HG02943 (cell line): ENCODE results near the gene ZFP90.
A peak's percentile ranks its signal among the peaks of the same experiment; 100 is the strongest.
"Not testable (repeated sequence)": the region's sequence is repeated elsewhere in the genome, so short reads cannot be mapped to it uniquely, and the experiment has no call there.

Experiments
- ATAC-seq: cut with Tn5 transposase; IDR thresholded peaks from one replicate; pipeline ENCODE4 v1.9.1; 2021; ENCODE audit warnings: mild to moderate bottlenecking, low read depth, moderate library complexity; ENCODE audit not compliant: unreplicated experiment

The ZFP90 gene

DNA sequence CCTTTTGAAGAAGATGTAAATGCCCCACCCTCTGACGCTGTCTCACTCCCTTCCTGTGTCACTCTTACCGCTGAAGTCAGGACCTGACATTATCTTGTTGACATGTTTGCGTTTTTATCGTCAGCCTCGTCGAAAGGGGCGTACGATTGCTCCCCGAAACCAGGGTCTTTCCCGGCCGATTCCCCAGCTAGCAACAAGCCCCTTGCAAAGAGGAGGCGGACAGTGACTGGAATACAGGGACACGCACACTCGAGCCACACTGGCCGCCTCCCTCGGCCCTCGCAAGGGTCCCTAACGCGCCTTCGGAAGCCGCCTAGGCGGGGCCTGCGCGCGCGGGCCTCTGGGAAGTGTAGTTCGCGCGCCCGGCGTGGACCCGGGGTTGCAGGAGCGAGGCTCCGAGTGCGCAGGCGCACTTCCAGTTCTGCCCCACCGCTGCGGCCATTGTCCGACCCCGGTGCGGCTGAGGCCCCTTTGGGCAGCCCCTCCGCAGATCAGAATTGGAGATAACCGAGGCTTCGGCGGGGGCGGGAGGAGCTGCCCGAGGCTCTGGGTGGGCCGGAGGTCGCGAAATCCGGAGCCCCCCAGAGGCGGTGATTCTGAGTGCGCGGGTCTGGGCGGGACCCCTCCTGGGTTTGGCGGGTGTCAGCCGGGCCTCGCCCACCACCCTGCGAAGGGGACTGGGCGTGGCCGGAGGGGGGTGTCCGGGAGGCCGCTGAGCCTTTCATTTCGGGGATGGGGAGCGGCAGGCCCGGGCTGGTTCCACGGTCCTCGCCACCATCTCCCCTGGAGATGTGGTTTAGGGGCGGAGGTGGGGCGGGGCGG, at the start of gene ZFP90:
Gene ZFP90, plus strand, starts transcription at position 412 of the 822 bp plus-strand sequence. CDS start 502 bp downstream, outside the sequence.
- peak; percentile 86 for ATAC-seq

DNA sequence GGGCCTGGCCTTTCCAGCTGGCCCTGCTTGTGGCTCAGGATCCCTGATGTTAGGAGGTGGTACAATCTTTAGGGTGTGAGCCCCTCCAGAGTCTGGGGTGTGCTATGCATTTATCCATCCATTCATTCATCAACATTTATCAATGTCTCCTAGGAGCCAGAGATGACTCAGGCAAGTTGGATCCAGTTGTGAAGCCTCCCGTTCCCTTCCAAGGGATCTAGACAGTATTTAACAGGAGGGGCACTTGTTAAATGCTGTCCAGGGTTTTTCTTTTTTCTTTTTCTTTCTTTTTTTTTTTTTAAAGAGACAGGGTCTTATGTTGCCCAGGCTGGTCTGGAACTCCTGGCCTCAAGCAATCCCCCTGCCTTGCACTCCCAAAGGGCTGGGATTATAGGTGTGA, 48.7 kb upstream of the ZFP90 start:
- no peak for ATAC-seq

DNA sequence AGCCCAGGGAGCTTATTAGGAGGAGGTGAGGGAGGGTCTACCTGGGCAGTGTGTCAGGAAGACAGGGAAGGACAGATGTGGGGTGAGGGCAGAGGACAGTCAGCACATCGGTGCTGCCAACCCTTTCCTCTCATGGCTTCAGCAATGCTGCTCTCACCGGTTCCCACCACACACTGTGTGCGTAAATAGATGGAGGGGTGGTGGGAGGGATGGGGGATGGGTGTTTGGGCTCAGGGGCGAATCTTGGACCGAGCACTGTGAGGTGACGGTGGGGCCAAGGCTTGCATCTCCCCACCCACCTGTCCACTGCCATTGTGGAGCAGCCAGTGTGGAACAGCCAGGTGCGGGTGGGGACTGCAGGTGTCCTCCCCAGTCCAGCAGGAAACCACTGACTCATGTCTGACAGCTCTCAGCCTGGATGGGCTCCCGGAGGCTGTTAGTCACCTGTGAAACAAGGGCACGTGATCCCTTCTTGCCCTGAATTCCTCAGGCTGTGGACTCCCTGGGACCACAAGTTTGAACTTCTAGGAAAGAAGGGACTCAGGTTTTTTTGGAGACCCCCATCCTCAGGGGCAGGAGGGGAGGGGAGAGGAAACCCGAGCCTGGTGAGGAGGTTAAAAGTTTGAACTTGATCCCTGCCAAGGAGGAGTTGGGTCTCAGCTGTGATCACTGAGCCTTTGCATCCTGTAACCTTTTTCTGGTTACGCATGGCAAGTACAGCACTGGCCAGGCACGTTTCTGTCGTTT, 48.1 kb upstream of the ZFP90 start:
- no peak for ATAC-seq

DNA sequence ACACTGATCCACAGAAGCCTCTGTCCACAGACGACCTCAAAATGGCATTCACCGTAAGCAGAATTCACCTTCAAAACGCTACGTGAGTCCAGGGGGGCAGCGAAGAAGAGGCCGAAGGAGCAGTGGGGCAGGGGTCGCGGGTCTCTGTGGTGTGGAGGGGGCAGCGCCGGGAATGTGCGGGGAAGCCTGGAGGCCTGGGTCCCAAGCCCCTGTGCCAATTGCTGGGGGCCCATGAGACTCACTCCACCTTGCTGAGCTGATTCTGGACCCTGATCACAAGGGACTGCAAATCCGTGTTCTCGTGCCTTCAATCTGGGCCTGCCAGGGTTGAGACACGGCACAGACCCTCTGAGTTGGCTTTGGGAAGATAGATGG, 47.5 kb upstream of the ZFP90 start:
- no peak for ATAC-seq

DNA sequence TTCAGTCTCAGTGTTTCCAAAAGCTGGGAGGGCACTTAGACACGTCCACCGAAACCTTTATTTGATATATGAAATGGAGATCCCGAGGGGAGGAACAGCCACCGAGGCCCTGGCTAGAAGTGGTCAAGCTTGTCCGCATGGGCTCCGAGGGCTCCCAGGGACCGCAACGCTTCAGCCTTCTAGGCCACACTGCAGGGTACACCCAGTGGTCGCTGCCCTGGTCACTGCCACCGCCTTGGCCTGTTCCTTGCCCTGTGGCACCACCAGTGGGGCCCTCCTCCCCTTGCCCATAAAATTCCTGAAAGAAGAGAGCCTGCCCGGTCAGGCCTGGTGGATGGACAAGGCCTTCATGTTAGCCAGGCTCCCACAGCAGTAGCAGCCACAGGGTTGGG, 46.9 kb upstream of the ZFP90 start:
- no peak for ATAC-seq

DNA sequence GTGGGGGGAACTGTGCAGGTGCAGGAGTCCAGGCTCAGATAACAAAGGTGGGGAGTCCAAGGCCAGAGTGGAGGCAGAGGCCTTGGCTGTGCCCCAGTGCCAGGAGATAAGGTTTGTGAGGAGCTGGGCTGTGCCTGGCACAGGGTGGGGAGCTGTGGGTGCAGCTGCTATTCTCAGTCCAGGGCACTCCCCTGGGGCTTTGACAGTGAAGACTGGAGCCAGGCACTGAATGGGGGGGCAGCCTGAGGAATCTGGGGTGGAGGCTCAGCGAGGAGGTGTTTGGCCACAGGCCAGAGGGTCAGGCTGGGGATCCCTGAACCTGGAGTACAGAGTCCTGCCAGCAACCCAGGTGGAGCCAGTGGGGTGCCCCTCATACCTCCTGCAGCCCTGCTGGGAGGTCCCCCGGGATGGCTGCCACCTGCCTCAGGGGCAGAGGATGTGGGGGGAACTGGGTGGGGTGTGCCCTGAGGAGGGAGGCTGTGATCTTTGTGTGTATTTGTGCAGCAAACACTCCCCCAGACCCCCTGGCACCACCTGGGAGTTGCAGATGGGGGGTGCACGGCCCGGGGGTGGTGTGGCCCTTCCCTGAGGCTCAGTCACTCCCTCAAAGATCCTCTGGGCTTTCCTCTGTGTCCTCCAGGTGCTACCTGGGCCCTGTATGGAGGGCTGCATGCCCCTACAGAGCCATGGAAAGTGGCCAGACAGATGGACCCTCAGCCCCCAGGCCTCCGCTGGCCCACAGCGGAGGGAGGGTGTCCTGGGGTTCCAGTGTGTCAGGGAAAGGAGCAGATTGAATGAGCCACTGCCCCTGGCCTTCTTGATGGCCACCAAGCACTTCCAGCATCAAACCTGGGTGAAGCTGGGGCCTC, 46.3 kb upstream of the ZFP90 start:
- no peak for ATAC-seq

DNA sequence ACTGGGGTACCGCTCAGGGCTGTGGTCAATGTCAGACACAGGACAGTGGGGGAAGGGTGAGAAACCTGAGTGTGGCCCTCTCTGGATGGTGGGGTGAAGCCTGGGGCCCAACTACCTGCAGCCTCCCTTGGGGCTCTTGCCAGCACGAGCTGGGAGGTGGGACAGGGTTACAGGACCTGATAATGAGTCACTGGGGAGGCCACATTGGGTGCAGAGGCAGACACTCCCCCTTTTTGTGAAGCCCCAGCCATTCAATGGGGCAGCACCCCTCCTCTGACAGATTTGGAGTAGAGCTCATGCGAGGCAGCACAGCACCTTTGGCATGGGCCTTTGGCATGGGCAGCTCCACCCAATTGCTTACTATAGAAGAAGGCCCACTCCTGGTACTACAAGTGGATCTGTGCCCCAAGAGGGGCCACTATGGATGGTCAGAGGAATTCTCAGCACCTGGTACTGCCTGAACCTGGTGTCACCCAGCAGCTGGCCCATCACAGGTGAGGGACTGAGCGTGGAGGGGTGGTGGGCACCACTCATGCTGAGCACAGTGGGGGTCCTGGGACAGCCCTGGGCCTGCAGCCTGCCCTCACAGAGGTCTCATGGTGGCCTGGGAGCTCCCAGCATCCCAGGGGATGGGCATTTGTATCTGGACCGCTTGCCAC, 45.5 kb upstream of the ZFP90 start:
- ATAC-seq = no peak

DNA sequence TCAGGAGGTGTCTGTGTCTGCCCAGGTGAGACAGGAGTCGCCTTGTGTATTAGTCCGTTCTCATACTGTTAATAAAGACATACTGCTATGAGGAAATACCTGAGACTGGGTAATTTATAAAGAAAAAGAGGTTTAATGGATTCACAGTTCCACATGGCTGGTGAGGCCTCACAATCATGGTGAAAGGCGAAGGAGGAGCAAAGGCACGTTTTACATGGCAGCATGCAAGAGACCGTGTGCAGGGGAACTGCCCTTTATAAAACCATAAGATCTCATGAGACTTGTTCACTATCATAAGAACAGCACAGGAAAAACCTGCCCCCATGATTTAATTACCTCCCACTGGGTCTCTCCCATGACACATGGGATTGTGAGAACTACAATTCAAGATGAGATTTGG, 44.8 kb upstream of the ZFP90 start:
- not testable (repeated sequence) for ATAC-seq

DNA sequence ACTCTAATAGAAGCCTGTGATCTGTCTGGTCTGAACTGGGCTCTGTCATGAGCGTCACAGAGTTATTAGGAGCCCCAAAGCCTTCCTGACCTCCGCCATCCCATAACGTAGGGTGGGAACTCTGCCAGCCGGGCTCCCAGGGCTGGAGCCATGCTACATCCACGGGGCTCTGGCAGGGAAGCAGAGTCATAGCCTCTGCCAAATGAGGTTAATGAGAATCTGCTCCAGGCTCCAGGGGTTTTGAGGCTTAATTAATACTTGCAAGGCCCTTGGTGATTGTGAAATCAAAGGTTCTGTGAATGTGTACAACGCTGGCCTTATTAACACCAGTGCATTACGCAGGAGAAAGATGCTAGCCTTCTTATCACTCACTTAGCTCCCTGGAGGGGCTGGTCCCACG, 42.4 kb upstream of the ZFP90 start:
- no peak for ATAC-seq

DNA sequence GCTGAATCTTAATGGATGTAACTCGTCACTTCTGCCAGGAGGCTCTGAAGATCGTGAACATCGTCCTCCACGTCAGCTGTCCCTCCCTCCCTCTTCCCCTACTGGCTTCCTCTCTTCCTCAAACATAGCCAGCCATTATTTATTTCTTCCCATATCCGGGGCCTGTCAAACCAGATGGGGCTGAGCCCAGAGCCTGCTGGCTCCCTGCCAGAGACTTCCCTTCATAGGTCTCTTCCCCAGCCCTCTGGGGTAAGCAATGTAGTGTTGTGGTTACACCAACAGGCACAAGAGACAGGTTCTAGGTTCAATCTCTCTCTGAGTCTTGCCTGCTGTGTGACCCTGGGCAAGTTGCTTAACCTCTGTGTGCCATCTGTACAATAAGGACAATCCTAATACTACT, 40.1 kb upstream of the ZFP90 start:
- ATAC-seq = no peak

DNA sequence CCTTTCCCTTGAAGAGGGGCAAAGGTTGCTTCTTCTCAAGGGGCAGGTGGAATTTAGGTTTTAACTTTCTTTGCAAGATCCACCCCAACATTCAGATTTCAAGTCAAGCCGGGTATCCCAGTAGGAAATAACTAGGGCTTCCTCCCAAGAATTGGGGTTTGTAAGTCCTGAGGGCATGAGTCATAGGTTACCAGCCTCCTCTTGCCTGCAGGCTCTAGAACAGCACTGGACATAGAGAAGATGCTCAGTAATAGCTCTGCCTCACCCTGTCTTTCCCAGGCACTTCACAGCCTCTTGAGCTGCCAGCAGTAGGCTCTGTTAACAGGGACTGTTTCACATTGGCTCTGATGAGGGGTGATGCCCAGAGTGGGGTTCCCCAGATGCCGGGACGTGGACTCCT, 35.8 kb upstream of the ZFP90 start:
- ATAC-seq = no peak

DNA sequence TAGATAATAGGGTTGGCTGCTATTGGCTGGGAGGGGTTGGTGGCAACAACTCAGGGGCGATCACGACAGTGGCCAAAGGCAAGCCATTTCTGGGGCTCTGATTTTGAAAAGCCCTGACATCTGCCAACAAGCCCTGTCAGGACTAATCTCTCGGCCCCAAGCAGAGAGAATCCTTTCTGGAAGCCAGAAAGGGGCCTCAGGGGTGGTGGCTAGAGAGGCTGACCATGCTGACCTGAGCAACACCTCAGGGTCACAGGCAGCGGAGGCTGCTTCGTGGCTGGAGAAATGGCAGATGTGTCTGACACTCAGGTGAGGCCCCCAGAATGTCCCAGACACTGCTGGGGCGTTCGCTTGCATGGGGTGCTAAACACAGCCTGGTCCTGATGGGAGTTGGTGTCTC, 35.0 kb upstream of the ZFP90 start:
- ATAC-seq = no peak

DNA sequence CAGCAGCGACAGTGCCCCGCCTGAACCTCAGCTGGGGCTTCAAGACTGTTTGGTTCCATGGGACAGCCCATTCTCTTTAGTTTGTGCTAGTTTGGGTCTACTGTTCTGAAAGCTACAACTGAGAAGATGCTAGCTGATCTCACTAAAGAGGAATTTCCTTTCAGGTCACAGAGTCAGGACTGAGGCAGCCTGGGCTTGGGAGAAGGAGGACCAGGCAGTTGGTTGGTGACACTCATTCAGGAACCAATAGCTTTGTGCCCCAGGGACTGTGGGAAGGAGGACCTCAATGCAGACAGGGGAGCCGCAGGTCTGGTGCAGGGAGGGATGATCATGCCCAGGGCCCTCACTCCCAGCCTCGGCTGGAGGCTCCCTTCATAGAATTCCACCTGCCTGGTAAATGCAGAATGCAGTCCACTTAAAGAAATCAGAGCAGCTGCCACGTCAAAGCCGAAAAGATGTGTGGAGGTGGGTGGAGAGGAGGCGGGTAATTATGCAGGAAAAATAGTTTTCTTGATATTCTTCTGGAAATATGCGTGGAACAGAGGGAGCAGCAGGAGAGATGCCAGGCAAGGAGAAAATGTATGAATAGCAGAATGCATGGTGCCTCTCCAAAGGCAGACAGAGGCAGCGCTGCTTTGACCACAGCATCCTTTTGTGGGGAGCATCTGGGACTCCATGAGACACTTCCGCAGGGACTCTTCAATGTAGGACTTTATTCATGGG, 32.6 kb upstream of the ZFP90 start:
- no peak for ATAC-seq

DNA sequence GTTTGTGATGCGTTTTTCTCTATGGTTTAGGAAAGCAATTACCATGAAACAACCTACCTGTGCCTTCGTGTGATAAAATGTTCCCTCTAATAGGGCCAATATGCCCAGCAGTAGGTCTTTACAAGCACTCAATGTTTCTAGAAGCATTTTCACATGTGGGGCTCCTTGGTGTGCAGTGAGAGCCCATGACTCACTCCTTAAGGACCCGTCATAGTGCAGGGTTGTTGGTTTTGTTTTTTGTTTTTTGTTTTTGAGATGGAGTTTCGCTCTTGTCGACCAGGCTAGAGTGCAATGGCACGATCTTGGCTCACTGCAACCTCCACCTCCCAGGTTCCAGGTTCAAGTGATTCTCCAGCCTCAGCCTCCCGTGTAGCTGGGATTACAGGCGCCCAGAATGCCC, 31.1 kb upstream of the ZFP90 start:
- no peak for ATAC-seq

DNA sequence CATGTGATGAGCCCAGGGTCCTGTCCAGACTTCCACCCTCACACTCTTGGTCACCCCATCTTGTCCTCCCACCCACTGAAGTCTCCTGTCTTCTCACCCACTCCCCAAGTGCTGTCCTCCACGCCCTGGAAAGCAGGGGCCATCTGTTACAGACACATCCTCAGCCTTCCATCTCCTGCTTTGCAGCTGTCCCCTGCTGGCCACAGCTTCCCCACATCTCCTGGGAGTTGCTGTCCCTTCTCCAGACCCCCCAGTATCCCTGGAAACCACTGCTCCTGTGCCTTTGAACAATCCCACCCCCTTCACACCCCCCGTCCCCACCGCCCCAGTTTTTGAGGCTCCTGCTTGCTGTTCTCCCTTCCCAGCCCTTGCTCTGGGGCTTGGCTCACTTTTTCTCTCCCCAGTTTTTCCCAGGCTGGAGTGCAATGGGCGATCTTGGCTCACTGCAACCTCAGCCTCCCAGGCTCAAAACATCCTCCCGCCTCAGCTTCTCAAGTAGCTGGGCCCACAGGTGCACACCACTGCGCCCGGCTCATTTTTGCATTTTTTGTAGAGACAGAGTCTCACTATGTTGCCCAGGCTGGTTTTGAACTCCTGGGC, 30.4 kb upstream of the ZFP90 start:
- no peak for ATAC-seq

DNA sequence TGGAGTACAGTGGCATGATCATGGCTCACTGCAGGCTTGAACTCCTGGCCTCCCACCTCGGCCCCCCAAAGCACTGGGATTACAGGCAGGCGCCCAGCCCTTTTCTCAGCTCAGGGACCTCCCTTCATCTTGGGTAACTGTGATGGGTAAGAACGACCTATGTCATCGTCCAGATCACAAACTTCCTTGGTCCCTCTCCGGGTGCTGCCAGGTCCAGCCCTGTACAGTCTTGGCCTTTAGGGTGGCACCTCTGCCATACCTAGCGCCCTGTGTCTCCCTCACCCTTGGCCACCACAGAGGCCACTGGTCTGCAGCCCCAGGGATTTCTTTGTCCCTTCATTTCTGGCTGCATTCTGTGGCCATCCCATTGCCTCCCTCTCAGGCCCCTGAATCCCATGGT, 29.7 kb upstream of the ZFP90 start:
- no peak for ATAC-seq

DNA sequence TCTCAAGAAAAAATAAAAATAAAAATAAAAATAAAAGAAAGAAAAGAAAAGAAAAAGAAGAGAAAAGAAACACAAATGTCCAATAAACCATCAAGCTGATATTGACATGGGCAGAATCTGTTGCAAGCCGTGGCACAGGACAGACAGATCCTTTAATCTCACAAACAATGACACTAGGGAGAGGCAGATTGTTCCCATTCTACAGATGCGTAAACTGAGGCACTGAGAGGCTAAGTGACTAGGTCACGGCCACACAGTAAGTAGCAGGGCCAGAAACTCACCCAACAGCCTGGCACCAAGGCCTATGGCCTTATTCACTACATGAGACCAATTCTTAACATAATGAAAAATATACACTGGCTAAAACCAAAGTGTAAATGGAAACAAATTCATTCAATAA, 28.3 kb upstream of the ZFP90 start:
- ATAC-seq = no peak

DNA sequence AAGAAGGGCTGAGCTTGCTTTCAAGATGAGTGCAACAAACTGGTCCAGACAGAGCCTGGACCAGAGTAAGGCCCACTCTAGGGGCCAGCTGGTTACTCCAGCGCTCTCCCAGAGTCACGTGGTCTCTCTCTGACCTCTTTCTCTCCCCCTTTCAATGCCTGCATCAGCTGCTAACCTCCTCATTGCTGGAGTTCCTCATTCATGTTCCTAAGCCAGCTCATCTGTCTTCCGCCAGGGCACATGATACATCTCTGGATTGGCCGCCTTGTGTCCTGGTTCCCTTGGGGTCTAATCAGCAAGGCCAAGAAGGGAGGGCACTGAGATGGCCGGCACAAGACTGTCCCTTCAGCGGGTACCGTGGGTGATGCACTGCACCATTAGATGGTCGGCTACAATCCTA, 26.9 kb upstream of the ZFP90 start:
- ATAC-seq = no peak

DNA sequence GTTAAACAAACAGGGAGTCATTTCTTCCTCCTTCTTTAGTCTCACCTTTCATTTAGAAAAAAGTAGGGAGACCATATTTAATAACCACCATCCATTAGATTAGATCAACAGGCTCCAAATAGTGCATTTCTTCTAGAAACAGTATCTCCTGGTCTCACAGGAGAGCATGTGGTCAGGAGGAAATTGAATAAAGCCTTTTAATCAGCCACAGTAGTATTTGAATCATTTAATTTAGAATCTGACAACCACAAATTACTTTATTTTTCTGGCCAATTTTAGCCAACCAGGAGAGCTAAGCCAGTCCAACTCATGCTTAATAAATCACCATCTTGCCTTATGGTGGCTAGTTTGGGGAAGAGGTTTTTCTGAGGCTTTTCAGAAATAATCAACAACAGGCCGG, 26.3 kb upstream of the ZFP90 start:
- ATAC-seq = no peak

DNA sequence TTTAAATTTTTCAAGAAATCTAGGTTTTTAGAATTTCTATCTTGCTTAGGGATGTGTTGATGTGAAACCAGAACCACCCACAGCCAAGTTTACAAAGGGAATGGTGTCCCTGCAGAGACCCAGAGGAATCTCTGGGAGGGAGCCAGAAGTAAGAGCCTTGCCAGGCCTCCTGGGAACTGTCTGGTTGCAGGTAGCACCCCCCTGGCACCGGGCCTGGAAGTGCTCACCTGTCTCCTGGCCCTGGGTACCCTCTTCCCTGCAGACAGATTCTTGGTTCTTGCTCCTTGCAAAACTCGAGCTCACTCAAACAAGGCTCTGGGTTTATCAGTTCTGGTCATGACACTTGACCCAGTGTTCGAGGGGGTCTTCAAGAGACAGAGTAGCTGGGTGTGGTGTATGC, 24.6 kb upstream of the ZFP90 start:
- ATAC-seq = no peak
